22Rv1 (cell line): Measurements from ENCODE around the gene DPEP1.
"Not testable (repeated sequence)": the region's sequence is repeated elsewhere in the genome, so short reads cannot be mapped to it uniquely, and the experiment has no call there.

Experiments
- CTCF ChIP-seq: fragments of 450-650 bp; IDR thresholded peaks from 2 replicates; pipeline ENCODE4 v1.5.1; 2017; ENCODE audit warnings: mild to moderate bottlenecking
- ZFX ChIP-seq: fragments of 450-650 bp; IDR thresholded peaks from 2 replicates; pipeline ENCODE4 v1.6.1; 2017; ENCODE audit warnings: antibody characterized with exemption, borderline replicate concordance

DNA sequence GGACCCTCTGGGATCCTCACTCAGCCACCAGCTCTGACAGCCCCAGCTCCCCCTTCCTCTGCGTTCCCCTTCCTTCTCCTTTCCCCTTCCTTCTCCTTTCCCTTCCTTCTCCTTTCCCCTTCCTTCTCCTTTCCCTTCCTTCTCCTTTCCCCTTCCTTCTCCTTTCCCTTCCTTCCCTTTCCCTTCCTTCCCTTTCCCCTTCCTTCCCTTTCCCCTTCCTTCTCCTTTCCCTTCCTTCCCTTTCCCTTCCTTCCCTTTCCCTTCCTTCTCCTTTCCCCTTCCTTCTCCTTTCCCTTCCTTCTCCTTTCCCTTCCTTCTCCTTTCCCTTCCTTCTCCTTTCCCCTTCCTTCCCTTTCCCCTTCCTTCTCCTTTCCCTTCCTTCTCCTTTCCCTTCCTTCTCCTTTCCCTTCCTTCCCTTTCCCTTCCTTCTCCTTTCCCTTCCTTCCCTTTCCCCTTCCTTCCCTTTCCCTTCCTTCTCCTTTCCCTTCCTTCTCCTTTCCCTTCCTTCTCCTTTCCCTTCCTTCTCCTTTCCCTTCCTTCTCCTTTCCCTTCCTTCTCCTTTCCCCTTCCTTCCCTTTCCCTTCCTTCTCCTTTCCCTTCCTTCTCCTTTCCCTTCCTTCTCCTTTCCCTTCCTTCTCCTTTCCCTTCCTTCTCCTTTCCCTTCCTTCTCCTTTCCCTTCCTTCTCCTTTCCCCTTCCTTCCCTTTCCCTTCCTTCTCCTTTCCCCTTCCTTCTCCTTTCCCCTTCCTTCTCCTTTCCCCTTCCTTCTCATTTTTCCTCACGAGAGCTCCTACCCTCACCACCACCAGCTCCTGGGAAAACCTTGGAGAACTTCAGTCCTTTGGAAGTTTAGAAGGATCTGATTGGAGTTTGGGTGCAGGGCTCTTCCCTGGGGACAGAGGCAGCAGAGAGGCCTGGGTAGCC lies 21.3 kb downstream of the DPEP1 start:
- not testable (repeated sequence) for TF ChIP-seq CTCF, ZFX
